Endothelial cell (in vitro differentiated cells): ENCODE measurements around the gene DAAM2. TPM values are rescaled to one million over a fixed set of nuclear protein-coding genes. Genes with fewer than 3 reads are reported as not detected.
A peak's percentile ranks its signal among the peaks of the same experiment; 100 is the strongest.

ENCODE experiments used
- DNase-seq: peaks from one replicate; pipeline ENCODE4 v3.0.0; 2021; ENCODE audit warnings: low spot score
- H3K27ac Mint-ChIP-seq: one replicate; pipeline ENCODE4 v1.8.0; 2021; ENCODE audit warnings: mixed read lengths, inconsistent platforms; ENCODE audit not compliant: unreplicated experiment
- H3K27me3 Mint-ChIP-seq: one replicate; pipeline ENCODE4 v1.8.0; 2021; ENCODE audit warnings: mild to moderate bottlenecking, moderate library complexity, mixed read lengths, inconsistent platforms; ENCODE audit not compliant: unreplicated experiment
- H3K36me3 Mint-ChIP-seq: one replicate; pipeline ENCODE4 v1.8.0; 2021; ENCODE audit warnings: mild to moderate bottlenecking, low read depth, mixed read lengths, inconsistent platforms; ENCODE audit not compliant: unreplicated experiment
- H3K4me1 Mint-ChIP-seq: one replicate; pipeline ENCODE4 v1.8.0; 2021; ENCODE audit warnings: mild to moderate bottlenecking, mixed read lengths, inconsistent platforms; ENCODE audit not compliant: unreplicated experiment
- H3K4me3 Mint-ChIP-seq: one replicate; pipeline ENCODE4 v1.8.0; 2021; ENCODE audit warnings: mild to moderate bottlenecking, mixed read lengths, inconsistent platforms; ENCODE audit not compliant: unreplicated experiment
- H3K9me3 Mint-ChIP-seq: one replicate; pipeline ENCODE4 v1.8.0; 2021; ENCODE audit warnings: mixed read lengths, inconsistent platforms; ENCODE audit not compliant: unreplicated experiment
- CTCF ChIP-seq: fragments of 200-600 bp; sonication (generic); IDR thresholded peaks from one replicate; pipeline ENCODE4 v1.5.0; 2021; ENCODE audit warnings: antibody characterized with exemption; ENCODE audit not compliant: unreplicated experiment
- total RNA-seq: library from RNA; stranded (reverse); fragmentation: NEBNext Ultra II Directional; extraction: Animal tissue kit (Norgen Biotek cat#: 25700); gene quantifications from one replicate; pipeline ENCODE4 v1.2.1, GENCODE V29; 2021; ENCODE audit not compliant: unreplicated experiment

DAAM2 gene
- total RNA-seq, 1 donor from 2014 or later = 3.0 TPM

GRCh38 chr6:39792540-39793450 is 619 bp downstream of the DAAM2 start:
- Mint-ChIP-seq H3K4me1 (peaks cover 15% of the 10 kb centered on the region), H3K9me3 (no peaks in the 10 kb centered on the region), H3K27ac (no peak overlapping the region), H3K36me3 (no peaks in the 10 kb centered on the region), H3K4me3 (peak overlapping the region; percentile 79), H3K27me3 (peaks cover 4% of the 10 kb centered on the region)
- no peak for DNase-seq
- TF ChIP-seq CTCF = no peak

GRCh38 chr6:39793516-39793915 is 1.3 kb downstream of the DAAM2 start:
- H3K27ac Mint-ChIP-seq = no peak overlapping the region
- peaks cover 15% of the 10 kb centered on the region for H3K4me1 Mint-ChIP-seq
- no peak for DNase-seq
- TF ChIP-seq CTCF = no peak
- H3K27me3 Mint-ChIP-seq = peaks cover 4% of the 10 kb centered on the region
- no peak overlapping the region for H3K4me3 Mint-ChIP-seq
- no peaks in the 10 kb centered on the region for H3K36me3 Mint-ChIP-seq
- no peaks in the 10 kb centered on the region for H3K9me3 Mint-ChIP-seq

- no peak for DNase-seq
- Mint-ChIP-seq H3K27ac (no peak overlapping the region), H3K9me3 (no peaks in the 10 kb centered on the region), H3K4me3 (no peak overlapping the region), H3K27me3 (peaks cover 4% of the 10 kb centered on the region), H3K36me3 (no peaks in the 10 kb centered on the region), H3K4me1 (peaks cover 15% of the 10 kb centered on the region)
- no peak for TF ChIP-seq CTCF
Observed at GRCh38 chr6:39794231-39794630, 2.1 kb downstream of the DAAM2 start.

- H3K4me1 Mint-ChIP-seq = peaks cover 9% of the 10 kb centered on the region
- no peaks in the 10 kb centered on the region for H3K36me3 Mint-ChIP-seq
- no peak overlapping the region for H3K4me3 Mint-ChIP-seq
- TF ChIP-seq CTCF = no peak
- peaks cover 3% of the 10 kb centered on the region for H3K27me3 Mint-ChIP-seq
- H3K9me3 Mint-ChIP-seq = no peaks in the 10 kb centered on the region
- no peak for DNase-seq
- H3K27ac Mint-ChIP-seq = no peak overlapping the region
Observed at GRCh38 chr6:39797751-39798150, 5.6 kb downstream of the DAAM2 start.
